Epidermal melanocyte (primary cell): ENCODE results near the gene THBS3.
"Not testable (repeated sequence)": the region's sequence is repeated elsewhere in the genome, so short reads cannot be mapped to it uniquely, and the experiment has no call there.

Experiments
- DNase-seq: peaks from one replicate; pipeline ENCODE4 v3.0.0; 2011; ENCODE audit warnings: low spot score; ENCODE audit not compliant: insufficient read length

Gene THBS3

DNA sequence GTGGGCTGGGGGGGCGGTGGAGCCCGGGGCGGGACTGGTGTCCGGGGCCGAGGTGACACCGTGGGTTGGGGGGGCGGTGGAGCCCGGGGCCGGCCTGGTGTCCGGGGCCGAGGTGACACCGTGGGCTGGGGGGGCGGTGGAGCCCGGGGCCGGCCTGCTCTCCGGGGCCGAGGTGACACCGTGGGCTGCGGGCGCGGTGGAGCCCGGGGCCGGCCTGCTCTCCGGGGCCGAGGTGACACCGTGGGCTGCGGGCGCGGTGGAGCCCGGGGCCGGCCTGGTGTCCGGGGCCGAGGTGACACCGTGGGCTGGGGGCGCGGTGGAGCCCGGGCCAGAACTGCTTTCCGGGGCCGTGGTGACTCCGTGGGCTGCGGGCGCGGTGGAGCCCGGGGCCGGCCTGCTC, 17.8 kb downstream of the THBS3 start:
- not testable (repeated sequence) for DNase-seq

DNA sequence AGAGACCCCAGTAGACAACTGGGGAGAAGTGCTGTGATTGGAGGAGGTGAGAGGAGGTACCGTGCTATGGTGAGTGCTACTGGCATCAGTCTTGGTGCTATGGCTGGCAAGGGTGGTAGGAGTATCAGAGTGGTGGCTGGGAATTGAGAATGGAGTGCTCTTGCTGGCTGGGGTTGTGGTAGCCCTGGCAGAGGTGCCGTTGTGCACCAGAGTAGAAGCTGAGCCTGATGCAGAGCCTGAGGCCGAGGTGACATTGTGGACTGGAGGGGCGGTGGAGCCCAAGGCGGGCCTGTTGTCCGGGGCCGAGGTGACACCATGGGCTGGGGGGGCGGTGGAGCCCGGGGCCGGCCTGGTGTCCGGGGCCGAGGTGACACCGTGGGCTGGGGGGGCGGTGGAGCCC, 19.4 kb downstream of the THBS3 start:
- no peak for DNase-seq

DNA sequence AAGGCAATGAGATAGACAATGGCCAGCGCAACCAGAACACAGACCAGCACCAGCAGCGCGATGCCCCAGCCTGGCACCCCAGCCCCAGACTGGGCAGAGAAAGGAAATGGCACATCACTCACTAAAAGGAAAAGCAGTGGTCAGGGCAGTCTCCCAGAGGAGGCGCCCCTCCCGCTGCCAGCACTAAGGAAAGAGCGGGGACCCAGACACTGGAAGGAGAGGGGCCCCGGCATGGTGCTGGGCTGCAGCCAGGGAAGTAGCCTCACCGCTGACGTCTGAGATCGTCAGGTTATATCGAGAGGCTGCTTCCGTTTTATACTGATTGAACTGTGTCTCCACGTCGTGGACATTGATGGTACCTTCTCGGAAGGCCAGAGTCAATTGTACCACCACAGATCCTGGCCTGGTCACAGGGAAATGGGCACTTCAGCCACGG, 20.2 kb downstream of the THBS3 start:
- DNase-seq, result no peak

DNA sequence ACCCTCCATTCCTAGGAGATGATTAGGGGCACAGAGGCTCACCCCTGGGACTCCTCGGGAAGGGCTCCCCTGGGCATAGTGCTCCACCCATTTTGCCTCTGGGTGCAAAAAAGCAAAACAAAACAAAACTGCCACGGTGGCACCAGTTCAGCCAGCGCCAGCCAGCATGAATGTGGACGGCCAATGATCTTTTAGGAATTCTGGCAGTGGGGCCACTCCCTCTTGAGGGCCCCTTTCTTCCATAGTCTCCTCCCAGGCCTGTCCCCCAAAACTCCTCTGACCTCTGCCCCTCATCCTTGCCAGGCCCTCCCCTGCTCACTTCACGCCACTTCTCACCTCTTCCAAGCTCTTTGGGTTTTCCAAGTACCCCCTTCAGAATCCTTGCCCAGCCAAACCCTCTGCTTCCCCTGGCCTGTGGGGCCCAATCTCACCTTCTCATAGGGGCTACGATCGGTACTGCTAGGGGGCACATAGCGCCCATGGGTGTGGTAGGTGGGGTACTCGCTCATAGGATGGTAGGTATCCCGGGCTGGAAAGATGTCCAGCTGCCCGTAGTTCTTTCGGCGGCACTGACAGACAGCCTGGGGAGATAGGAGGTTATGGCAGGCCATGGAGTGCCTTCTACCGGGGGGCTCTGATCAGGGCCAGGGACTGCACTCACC, 20.8 kb downstream of the THBS3 start:
- DNase-seq, result no peak

DNA sequence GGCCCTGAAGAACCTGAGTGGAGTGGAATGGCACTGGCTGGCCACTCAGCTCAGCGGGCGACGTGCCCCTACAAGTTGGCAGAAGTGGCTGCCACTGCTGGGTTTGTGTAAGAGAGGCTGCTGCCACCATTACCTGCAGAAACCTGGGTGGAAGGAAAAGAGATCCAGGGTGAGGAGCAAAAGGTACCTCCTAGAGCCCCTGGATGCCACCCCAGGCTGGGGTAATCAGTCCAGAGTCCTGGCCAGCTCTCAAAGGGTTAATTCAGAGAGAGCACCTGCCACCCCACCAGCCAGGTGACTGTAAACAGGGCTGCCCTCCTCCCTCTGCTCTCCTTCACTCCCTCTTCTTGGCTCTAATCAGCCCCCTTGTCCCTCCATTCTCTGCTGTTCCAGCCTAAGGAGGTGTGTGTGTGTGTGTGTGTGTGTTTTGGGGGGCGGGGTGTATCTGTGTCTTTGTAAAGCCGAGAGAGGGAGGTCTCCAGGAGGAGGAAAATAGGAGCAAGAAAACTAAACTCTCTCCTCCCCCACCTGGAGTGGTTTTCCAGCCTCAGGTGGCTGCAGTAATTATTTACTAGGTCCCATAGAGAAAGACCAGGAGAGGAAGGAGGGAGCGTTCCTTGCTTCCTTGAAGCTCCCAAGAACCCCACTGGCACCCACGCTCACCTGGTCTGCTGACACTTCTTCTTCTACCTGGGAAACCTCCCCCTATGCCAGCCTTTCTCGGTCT, 21.5 kb downstream of the THBS3 start:
- DNase-seq, result no peak

DNA sequence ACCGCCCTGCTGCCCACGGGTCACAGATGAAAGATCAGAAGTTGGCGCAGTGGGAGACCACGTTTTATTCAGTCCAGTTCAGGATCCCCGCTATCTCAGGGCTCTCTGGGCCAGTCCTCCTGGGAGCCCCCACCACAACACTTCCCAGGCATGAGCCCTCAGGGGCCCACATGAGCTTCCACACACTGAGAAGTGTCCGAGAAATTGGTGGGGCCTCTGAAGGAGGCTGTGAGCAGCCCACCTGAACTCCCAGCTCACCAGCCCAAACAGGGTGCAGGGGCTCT, 22.0 kb downstream of the THBS3 start:
- DNase-seq, result no peak

DNA sequence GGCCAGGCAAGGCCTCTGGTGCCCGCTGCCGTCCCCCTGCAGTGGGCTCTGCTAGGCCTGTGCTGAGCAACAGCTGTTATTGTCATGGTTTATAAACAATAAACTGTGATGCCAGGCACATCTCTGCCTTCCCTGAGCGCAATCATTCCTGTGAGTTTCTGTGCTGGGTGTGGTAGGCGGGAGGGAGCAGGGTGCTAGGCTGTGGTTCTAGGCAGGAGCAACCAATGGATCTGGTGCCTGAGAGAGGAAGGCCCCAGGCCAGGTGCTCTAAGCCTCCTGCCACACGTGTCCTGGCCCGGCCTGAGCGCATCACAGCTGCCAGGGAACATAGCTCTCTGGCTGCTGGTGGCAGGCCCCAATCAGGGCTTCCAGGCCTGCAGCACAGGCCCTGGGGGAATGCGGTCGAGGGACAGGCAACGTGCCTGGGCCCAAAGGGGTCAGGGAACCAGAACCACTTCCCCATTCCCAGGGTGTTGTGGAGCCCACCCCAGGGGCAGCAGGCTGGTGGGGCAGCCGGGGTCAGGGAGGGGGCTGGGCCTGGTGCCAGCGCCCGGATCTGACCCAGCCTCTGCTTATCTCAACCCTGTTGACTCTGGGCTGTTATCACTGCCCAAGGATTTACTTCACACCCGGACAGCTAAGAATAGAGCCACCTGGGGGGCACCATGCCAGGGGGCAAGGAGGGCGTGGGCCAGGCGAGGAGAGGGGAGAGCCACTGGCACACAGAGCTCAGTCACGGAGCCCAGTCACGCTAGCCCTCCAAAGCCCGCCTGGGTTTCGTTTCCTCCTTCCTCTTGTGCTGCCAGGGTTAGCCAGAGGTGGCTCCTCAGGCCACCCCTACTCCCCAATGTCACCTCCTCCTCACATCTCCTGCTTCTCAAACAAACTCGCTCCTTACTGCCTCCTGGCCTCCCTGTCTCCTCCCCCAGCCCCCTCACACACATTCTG, 22.6 kb downstream of the THBS3 start:
- DNase-seq, result no peak

DNA sequence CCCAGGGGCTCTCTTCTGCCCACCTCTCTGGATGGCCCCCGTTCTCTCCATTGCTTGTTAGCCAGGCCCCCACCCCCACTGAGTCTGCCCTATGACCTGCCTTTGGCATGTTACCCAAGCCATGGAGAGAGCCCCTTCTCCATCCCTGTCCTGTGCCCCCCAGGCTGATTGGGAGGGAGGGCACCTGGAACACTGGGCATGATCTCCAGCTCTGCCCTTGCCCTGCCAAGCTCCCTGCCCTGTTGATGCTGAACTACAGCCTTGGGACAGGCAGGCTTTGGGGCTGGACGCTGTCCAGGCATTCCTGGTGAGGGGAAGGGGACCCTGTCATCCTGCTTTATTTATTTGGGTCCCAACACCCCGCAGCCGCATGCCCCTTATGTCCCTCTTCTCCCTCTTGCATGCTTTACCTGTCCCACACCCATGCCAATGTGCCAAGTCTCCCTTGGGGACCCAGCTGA, 23.3 kb downstream of the THBS3 start:
- DNase-seq, result no peak

DNA sequence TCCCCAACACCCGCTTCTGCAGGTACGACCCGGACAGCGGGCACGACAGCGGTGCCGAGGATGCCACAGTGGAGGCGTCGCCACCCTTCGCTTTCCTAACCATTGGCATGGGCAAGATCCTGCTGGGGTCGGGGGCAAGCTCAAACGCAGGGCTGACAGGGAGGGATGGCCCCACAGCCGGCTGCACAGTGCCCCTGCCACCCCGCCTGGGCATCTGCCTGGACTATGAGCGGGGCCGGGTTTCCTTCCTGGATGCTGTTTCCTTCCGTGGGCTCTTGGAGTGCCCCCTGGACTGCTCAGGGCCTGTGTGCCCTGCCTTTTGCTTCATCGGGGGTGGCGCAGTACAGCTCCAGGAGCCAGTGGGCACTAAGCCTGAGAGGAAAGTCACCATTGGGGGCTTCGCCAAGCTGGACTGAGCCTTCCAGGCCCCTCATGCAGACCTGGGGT, 23.9 kb downstream of the THBS3 start:
- DNase-seq, result no peak

DNA sequence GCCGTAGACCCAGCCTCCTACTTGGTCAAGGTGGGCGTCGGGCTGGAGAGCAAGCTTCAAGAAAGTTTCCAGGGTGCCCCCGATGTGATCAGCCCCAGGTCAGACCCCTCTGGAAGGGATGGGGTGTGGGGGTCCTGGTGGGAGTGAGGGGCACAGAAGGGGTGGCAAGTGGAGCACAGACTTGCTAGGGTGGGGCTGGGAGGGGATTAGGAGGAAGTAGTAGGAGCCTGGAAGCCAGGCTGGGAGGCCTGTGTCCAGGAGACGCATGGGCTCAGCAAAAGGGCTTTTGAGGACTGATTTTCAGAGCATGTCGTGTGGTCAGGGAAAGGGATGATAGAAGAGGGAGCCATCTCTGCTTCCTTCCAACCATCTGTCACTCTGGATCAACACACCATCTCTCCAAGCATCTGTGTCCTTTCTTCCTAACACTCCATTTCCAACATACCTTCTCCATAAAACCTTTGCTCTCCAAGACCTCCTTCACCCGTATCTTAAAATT, 25.6 kb downstream of the THBS3 start:
- DNase-seq, result no peak

DNA sequence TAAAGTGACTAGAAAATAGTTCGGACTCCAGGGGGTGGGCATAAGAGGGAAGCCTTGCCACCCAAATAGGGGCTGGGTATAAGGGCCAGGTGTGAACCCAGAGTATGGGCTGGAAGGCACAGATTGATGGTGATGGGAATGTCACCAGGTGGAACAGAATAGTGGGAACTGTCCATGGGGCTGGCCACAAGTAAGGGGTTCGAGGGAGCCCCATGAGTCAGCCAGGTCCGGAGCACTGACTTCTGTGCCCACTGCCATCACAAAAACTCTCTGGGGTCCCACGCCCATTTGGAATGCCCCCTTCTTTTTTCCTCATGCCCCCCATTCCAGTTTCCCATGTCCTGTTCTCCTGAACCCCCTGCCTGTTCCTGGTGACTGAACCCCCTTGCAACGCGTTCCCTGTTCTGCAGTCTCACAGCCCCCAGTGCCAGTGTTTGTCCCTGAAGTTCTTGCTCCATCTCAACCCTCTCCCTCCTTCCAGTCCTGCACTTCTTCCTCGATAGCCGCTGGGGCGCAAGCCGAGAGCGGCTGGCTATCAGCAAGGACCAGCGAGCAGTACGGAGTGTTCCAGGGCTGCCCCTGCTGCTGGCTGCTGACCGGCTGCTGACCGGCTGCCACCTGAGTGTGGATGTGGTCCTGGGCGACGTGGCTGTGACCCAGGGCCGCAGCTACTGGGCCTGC, 26.2 kb downstream of the THBS3 start:
- DNase-seq, result no peak

DNA sequence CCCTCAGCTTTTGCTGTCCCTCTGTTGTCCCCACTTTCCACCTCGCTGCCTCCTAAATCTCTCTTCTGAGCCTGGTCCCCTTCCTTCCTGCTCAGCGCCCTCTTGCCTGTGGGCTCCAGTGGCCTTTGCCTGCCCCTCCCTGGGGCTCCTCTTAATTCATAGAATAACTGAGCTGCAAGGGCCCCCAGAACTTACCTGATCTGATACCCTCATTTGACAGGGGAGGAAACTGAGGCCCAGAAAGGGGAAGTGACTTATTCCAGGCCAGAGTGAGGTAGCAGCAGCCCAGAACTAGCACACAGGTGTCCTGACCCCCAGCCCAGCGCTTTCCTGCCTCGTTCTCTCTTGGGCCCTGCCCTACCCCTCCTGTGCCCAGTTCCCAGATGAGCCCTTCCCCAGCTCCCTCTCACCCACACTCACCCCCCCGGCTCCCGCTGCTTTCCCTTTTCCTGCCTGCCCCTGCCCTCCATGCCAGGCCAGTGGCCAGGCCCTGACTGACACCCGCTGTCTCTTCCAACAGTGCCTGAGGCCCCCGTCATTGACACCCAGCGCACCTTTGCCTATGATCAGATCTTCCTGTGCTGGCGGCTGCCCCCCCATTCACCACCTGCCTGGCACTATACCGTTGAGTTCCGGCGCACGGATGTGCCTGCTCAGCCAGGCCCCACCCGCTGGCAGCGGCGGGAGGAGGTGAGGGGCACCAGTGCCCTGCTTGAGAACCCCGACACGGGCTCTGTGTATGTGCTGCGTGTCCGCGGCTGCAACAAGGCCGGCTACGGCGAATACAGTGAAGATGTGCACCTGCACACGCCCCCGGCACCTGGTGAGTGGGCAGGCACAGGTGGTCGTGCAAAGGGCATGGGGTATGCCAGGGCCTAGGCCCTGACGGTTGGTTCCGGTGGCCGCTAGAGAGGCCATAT, 28.3 kb downstream of the THBS3 start:
- DNase-seq, result no peak

DNA sequence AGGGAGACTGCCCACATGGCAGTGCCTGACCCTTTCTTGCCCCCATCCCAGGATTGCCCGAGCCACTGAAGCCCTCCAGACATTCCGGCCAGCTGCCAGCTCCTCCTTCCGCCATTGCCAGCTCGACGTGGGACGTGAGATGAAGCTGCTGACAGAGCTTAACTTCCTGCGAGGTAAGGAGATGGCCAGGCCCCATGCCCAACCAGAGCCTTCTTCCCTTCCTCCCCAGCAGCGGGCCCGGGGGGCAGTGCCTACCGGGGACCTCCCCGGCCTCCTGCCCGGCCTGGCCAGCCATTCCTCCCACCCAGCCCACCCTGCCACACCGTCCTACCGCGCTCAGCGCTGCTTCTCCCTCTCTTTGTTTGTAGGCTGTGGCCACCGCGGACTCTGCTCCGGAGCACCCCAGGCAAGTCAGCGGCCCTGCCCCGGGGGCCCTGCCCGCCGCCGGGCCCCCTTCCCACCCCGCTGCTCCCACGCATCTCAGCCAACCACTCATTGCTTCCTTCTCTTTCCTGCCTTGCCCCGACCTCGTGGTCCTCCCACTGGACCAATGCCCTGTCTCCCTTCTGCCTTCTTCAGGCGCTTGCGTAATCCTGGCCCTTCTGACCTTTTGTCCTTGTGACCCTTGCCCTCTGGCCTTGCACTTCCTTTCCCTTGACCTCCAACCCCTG, 29.1 kb downstream of the THBS3 start:
- no peak for DNase-seq

DNA sequence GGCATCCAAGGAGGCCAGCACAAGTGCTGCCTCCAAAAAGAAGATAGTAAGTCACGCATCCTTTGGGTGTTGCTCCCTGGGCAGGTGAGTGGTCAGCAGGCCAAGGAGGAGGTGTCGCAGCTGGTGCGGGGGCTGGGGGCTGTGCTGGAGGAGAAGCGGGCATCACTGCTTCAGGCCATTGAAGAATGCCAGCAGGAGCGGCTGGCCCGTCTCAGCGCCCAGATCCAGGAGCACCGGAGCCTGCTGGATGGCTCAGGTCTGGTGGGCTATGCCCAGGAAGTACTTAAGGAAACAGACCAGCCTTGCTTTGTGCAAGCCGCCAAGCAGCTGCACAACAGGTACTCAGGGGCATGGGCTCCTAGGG, 29.8 kb downstream of the THBS3 start:
- DNase-seq, result no peak

DNA sequence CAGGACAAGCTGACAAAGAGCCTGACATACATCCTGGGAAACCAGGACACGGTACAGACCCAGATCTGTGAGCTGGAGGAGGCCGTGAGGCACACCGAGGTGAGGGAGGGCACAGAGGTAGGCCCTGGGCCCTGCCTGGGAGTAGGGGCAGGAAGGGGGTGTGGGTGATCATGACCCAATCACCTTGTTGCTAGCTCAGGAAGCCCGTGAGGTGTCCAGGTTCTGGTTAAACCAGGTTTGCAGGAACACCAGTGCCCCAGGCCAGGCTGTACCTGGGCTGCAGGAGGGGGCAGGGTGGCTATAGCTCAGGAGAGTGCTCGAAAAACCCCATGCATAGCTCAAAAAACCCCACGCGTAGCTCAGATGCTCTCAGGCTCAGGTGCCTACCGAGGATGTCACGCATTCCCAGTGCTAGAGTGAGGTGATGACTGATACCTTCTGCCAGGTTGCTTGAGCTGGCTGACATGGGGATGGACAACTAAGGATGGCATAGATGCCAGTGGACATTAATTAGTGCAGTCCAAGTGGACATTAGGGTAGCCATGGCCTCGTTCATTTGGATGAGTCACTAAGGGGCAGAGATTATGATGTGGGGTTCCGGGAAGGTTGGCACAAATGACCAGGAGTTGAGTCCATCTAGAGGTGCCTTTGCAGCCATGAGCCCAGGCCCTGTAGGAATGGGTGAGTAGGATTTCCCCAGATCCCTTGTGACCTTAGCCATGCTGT, 30.3 kb downstream of the THBS3 start:
- DNase-seq, result no peak

DNA sequence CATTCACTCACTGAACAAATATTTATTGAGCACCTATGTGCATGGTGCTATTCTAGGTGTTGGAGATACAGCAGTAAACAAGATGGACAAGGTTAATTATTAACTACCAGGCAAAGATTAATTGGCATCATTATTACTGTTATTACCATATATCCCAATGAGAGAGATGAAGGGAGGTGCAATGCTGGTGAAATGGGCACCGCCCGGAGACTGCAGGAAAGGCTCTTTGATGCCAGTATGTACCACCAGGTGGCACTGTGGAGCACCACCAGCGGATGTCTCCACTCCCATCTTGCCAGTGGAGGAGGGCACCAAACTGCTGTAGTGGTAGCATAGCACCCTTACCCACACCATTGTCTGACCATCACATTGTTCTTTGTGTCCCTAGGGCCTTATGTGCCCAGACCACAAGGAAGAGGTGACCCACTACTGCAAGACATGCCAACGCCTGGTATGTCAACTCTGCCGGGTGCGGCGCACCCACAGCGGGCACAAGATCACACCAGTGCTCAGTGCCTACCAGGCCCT, 31.1 kb downstream of the THBS3 start:
- peak; percentile 99 for DNase-seq

DNA sequence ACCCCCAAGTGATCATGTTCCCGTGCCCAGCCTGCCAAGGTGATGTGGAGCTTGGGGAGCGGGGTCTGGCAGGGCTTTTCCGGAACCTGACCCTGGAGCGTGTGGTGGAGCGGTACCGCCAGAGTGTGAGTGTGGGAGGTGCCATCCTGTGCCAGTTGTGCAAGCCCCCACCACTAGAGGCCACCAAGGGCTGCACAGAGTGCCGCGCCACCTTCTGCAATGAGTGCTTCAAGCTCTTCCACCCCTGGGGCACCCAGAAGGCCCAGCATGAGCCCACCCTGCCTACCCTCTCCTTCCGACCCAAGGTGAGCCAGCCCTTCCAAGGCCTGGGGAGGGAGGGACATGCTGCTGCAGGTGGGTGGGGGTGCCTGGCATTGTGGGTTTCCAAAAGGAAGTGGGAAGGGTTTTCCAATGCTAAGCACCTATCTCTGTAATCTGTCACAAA, 31.7 kb downstream of the THBS3 start:
- no peak for DNase-seq

DNA sequence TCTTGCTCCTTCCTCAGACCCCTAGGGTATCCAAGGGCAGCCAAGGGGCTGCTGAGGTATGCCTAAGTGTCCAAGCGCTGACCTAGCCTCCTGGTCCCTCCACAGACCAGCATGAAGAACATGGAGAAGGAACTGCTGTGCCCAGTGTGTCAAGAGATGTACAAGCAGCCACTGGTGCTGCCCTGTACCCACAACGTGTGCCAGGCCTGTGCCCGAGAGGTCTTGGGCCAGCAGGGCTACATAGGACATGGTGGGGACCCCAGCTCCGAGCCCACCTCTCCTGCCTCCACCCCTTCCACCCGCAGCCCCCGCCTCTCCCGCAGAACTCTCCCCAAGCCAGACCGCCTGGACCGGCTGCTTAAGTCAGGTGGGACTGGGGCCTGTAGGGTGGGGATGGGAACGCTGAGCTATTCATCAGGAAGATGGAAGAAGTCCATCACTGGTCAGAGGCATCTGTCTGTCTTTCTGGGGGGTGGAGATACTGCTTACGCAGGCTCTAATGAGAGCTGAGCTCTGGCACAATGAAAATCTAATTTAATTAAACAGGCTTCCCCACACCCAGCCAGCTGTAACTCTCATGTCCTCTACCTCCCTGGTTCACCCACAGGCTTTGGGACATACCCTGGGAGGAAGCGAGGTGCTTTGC, 32.3 kb downstream of the THBS3 start:
- DNase-seq, result no peak
